Heart right ventricle (tissue), 16 donors: ENCODE data around the gene CAVIN4. TPM values are rescaled to one million over a fixed set of nuclear protein-coding genes. Genes with fewer than 3 reads are reported as not detected.

Experiments used
- ATAC-seq, 8 donors: fragments of 200-7000 bp; cut with Tn5 transposase; one replicate each; pipeline ENCODE4 v1.9.1; 2020; ENCODE audit warnings: mild to moderate bottlenecking in 8 of 8, moderate library complexity in 8 of 8, moderate number of reproducible peaks in 1 of 8
- DNase-seq, 2 donors: peaks; one replicate each; pipeline ENCODE4 v3.0.0-alpha.2; 2020
- H3K27ac ChIP-seq, 10 donors: fragments of 200-600 bp; sonication (generic) in 2 of 10; one replicate each; pipeline versions ENCODE4 v1.5.0 to v1.8.0; 2020 to 2022; ENCODE audit warnings: mild to moderate bottlenecking in 3 of 10
- H3K27me3 ChIP-seq, 7 donors: fragments of 200-600 bp; one replicate each; pipeline ENCODE4 v1.8.0; 2021 to 2022; ENCODE audit warnings: mild to moderate bottlenecking in 2 of 7
- H3K36me3 ChIP-seq, 9 donors: fragments of 200-600 bp; sonication (generic) in 1 of 9; one replicate each; pipeline versions ENCODE4 v1.5.0 to v1.8.0; 2020 to 2022; ENCODE audit warnings: mild to moderate bottlenecking in 2 of 9
- H3K4me1 ChIP-seq, 9 donors: fragments of 200-600 bp; sonication (generic) in 1 of 9; one replicate each; pipeline versions ENCODE4 v1.5.0 to v1.8.0; 2020 to 2022; ENCODE audit warnings: mild to moderate bottlenecking in 4 of 9
- H3K4me3 ChIP-seq, 10 donors: fragments of 200-600 bp; sonication (generic) in 2 of 10; one replicate each; pipeline versions ENCODE4 v1.5.0 to v1.8.0; 2020 to 2022; ENCODE audit warnings: mild to moderate bottlenecking in 7 of 10, moderate library complexity in 2 of 10
- H3K9me3 ChIP-seq, 11 donors: fragments of 200-600 bp in 10 of 11; sonication (generic) in 2 of 11; one replicate each; pipeline versions ENCODE4 v1.5.0 to v1.8.0; 2013 to 2022; ENCODE audit warnings: mild to moderate bottlenecking in 2 of 11, control low read depth in 1 of 11, moderate library complexity in 1 of 11
- WGBS, 2 donors: extraction: QIAGEN DNeasy Blood & Tissue Kit; methylation state at CpG; one replicate each; pipeline ENCODE4 v1.1.7; 2013; ENCODE audit warnings: inconsistent platforms in 1 of 2; 5-methylcytosine and 5-hydroxymethylcytosine counted together
- intact Hi-C, 10 donors: fragments of 100-400 bp; cut with DNase I; formaldehyde crosslinking; loops; one replicate each; pipeline versions ENCODE4 v1.11.1 to v1.14.2; 2022
- polyA plus RNA-seq, 2 donors: library from polyadenylated mRNA; stranded (reverse); fragments of 200-250 nt; gene quantifications; one replicate each; pipeline ENCODE4 v1.2.3, GENCODE V29; 2013
- total RNA-seq, 10 donors: library from RNA; stranded (reverse); fragmentation: NEBNext Ultra II Directional in 3 of 10; extraction: Animal tissue kit (Norgen Biotek cat#: 25700) in 3 of 10; gene quantifications; one replicate each; pipeline versions ENCODE4 v1.2.1 to v1.2.4, GENCODE V29; 2021 to 2023
- TF ChIP-seq, protein P1 (sequence below), 9 donors: fragments of 200-600 bp; sonication (generic) in 2 of 9; IDR thresholded peaks; one replicate each; pipeline versions ENCODE4 v1.5.0 to v1.8.0; 2021 to 2022; ENCODE audit warnings: antibody characterized with exemption in 9 of 9, mild to moderate bottlenecking in 5 of 9, moderate library complexity in 1 of 9
- donor health status: Arrhythmogenic right ventricular cardiomyopathy.
- donor health status: ischemic (EF 13 %, LVEDD 7.1; RV severe dilation, severe dysfunction).
- donor health status: healthy with polysubstance abuse.
- donor health status: DM: no; HTN: yes; CAD: no.
- donor health status: DM: no; HTN: no; CAD: no.
- donor health status: ischemic (EF 25% LVEDD 6.9; RV normal size, moderate dysfunction).
- donor health status: ischemic (EF 25% LVEDD 5.7; RV mildly dilated, moderate dysfunction).
- donor health status: healthy.
- donor health status: DM: yes; HTN: yes; CAD: no.
- donor health status: Ischemic cardiomyopathy.
- donor health status: ischemic (EF 35%, LVEDD 5.7; RV mildly dilated, moderate dysfunction).
- donor health status: nonischemic (EF 11% LVEDD 7.7; RV severe dilation, severe dysfunction).
- donor health status: DM: yes; HTN: yes; CAD: no.
- donor health status: PGD.
- donor health status: ischemic (EF 29% LVEDD 5.4; RV normal size, mild dysfunction).
- donor health status: nonischemic (EF 23%, LVEDD 6.1; RV moderate dilation, normal function).

The CAVIN4 gene
- total and polyA plus RNA-seq, 12 donors: 13.0 to 132 (median 66.4) TPM

- Histone ChIP-seq H3K27me3 (no peaks in the 10 kb centered on the region), H3K27ac (no peak overlapping the region), H3K4me1 (no peaks in the 10 kb centered on the region), H3K36me3 (no peaks in the 10 kb centered on the region), H3K9me3 (peaks cover 0 to 5% (median 0%) of the 10 kb centered on the region in 11 donors), H3K4me3 (no peak overlapping the region)
- no peak for ATAC-seq
- intact Hi-C loops: no loop called here
- TF ChIP-seq, protein P1, sequence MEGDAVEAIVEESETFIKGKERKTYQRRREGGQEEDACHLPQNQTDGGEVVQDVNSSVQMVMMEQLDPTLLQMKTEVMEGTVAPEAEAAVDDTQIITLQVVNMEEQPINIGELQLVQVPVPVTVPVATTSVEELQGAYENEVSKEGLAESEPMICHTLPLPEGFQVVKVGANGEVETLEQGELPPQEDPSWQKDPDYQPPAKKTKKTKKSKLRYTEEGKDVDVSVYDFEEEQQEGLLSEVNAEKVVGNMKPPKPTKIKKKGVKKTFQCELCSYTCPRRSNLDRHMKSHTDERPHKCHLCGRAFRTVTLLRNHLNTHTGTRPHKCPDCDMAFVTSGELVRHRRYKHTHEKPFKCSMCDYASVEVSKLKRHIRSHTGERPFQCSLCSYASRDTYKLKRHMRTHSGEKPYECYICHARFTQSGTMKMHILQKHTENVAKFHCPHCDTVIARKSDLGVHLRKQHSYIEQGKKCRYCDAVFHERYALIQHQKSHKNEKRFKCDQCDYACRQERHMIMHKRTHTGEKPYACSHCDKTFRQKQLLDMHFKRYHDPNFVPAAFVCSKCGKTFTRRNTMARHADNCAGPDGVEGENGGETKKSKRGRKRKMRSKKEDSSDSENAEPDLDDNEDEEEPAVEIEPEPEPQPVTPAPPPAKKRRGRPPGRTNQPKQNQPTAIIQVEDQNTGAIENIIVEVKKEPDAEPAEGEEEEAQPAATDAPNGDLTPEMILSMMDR (IDR thresholded peaks at IDR 0.05): no peak
- WGBS, 2 donors: 98 to 100% methylated on average over 1 of the region's 1 CpG
- DNase-seq: no peak
Measured at GRCh38 chr9:100626949-100627348, 49.1 kb downstream of the CAVIN4 start.

DNA sequence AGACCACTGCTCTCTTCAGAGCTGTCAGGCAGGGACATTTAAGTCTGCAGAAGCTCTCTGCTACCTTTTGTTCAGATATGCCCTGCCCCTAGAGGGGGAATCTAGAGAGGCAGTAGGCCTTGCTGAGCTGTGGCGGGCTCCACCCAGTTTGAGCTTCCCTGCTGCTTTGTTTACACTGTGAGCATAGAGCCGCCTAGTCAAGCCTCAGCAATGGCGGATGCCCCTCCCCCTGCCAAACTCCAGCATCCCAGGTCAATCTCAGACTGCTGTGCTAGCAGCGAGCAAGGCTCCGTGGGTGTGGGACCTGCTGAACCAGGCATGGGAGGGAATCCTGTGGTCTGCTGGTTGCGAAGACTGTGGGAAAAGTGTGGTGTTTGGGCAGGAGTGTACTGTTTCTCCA lies 59.9 kb downstream of the CAVIN4 start:
- ATAC-seq (no peak), DNase-seq (no peak)
- no peak overlapping the region for H3K27ac ChIP-seq

More for the DNA sequence above, 59.9 kb downstream of the CAVIN4 start:
- TF ChIP-seq, protein P1 (IDR thresholded peaks at IDR 0.05): no peak
- intact Hi-C loops: no loop called here
- peaks cover 0 to 11% (median 0%) of the 10 kb centered on the region in 11 donors for H3K9me3 ChIP-seq
- H3K4me1 ChIP-seq: no peaks in the 10 kb centered on the region
- H3K4me3 ChIP-seq: no peak overlapping the region
- WGBS, 2 donors: 58 to 63% methylated on average over 6 of the region's 6 CpGs
- peaks cover 0 to 6% (median 3%) of the 10 kb centered on the region in 7 donors for H3K27me3 ChIP-seq
- H3K36me3 ChIP-seq: no peaks in the 10 kb centered on the region

Other genes with a start within 250 kb of the CAVIN4 start
- 10 to 100 TPM in 2 of 10 donors, 1 to 10 TPM in 8; 7.1 to 10.3 (median 9.2) TPM for gene TEX10, start 225.1 kb upstream of the CAVIN4 start, total RNA-seq
- gene TEX10, start 225.1 kb upstream of the CAVIN4 start, polyA plus RNA-seq: 1 to 10 TPM; 2.9 to 6.0 TPM
- gene MSANTD3, start 150.9 kb upstream of the CAVIN4 start, total RNA-seq: 10 to 100 TPM; 11.9 to 32.2 (median 20.1) TPM
- 10 to 100 TPM; 12.1 to 20.4 TPM for gene MSANTD3, start 150.9 kb upstream of the CAVIN4 start, polyA plus RNA-seq
- under 1 TPM in 4 of 10 donors, not detected in 6; 0.16 to 0.60 (median 0.30) TPM for gene TMEFF1, start 104.9 kb upstream of the CAVIN4 start, total RNA-seq
- under 1 TPM in 1 of 2 donors, not detected in 1; 0.03 TPM for gene TMEFF1, start 104.9 kb upstream of the CAVIN4 start, polyA plus RNA-seq